ENCODE results near the gene CORO7.

CORO7 gene

GRCh38 chr16:4320571-4321137 lies 95.7 kb downstream of the CORO7 start:
- no peaks in the 10 kb centered on the region for H3K9me3 ChIP-seq (ENCODE audit: control insufficient read depth, low read length)
- H3K4me3 ChIP-seq (ENCODE audit: low read length) = no peak overlapping the region
- no peak overlapping the region for H3K9ac ChIP-seq (ENCODE audit: low read length)
- no peaks in the 10 kb centered on the region for H3K36me3 ChIP-seq (ENCODE audit: control insufficient read depth, insufficient read depth, low read length)
- H3K27me3 ChIP-seq (ENCODE audit: control insufficient read depth, insufficient read depth, low read length) = peaks cover 21% of the 10 kb centered on the region
- peaks cover 46% of the 10 kb centered on the region for H3K4me1 ChIP-seq (ENCODE audit: control insufficient read depth, insufficient read depth, low read length)

GRCh38 chr16:4319454-4320421 lies 96.7 kb downstream of the CORO7 start:
- Histone ChIP-seq H3K4me3 (ENCODE audit: low read length) (no peak overlapping the region), H3K9ac (ENCODE audit: low read length) (no peak overlapping the region), H3K27me3 (ENCODE audit: control insufficient read depth, insufficient read depth, low read length) (peaks cover 27% of the 10 kb centered on the region), H3K9me3 (ENCODE audit: control insufficient read depth, low read length) (no peaks in the 10 kb centered on the region), H3K36me3 (ENCODE audit: control insufficient read depth, insufficient read depth, low read length) (no peaks in the 10 kb centered on the region), H3K4me1 (ENCODE audit: control insufficient read depth, insufficient read depth, low read length) (peaks cover 45% of the 10 kb centered on the region)

- H3K4me1 ChIP-seq (ENCODE audit: control insufficient read depth, insufficient read depth, low read length) = peaks cover 41% of the 10 kb centered on the region
These were observed 97.4 kb downstream of the CORO7 start for GRCh38 chr16:4318967-4319366.

GRCh38 chr16:4318451-4318910 lies 97.9 kb downstream of the CORO7 start:
- Histone ChIP-seq H3K36me3 (ENCODE audit: control insufficient read depth, insufficient read depth, low read length) (no peaks in the 10 kb centered on the region), H3K4me1 (ENCODE audit: control insufficient read depth, insufficient read depth, low read length) (peaks cover 39% of the 10 kb centered on the region), H3K9me3 (ENCODE audit: control insufficient read depth, low read length) (no peaks in the 10 kb centered on the region), H3K9ac (ENCODE audit: low read length) (no peak overlapping the region), H3K4me3 (ENCODE audit: low read length) (no peak overlapping the region), H3K27me3 (ENCODE audit: control insufficient read depth, insufficient read depth, low read length) (peaks cover 39% of the 10 kb centered on the region)

More at GRCh38 chr16:4318967-4319366, 97.4 kb downstream of the CORO7 start:
- Histone ChIP-seq H3K27me3 (ENCODE audit: control insufficient read depth, insufficient read depth, low read length) (peaks cover 35% of the 10 kb centered on the region), H3K36me3 (ENCODE audit: control insufficient read depth, insufficient read depth, low read length) (no peaks in the 10 kb centered on the region), H3K4me3 (ENCODE audit: low read length) (no peak overlapping the region), H3K9ac (ENCODE audit: low read length) (no peak overlapping the region), H3K9me3 (ENCODE audit: control insufficient read depth, low read length) (no peaks in the 10 kb centered on the region)

GRCh38 chr16:4317532-4318450 lies 98.6 kb downstream of the CORO7 start:
- H3K4me3 ChIP-seq (ENCODE audit: low read length) = no peak overlapping the region
- H3K9ac ChIP-seq (ENCODE audit: low read length) = no peak overlapping the region
- H3K4me1 ChIP-seq (ENCODE audit: control insufficient read depth, insufficient read depth, low read length) = peaks cover 39% of the 10 kb centered on the region
- H3K36me3 ChIP-seq (ENCODE audit: control insufficient read depth, insufficient read depth, low read length) = no peaks in the 10 kb centered on the region
- no peaks in the 10 kb centered on the region for H3K9me3 ChIP-seq (ENCODE audit: control insufficient read depth, low read length)
- H3K27me3 ChIP-seq (ENCODE audit: control insufficient read depth, insufficient read depth, low read length) = peaks cover 39% of the 10 kb centered on the region

GRCh38 chr16:4316864-4317531 lies 99.4 kb downstream of the CORO7 start:
- H3K4me3 ChIP-seq (ENCODE audit: low read length) = no peak overlapping the region
- peaks cover 39% of the 10 kb centered on the region for H3K4me1 ChIP-seq (ENCODE audit: control insufficient read depth, insufficient read depth, low read length)
- H3K9me3 ChIP-seq (ENCODE audit: control insufficient read depth, low read length) = no peaks in the 10 kb centered on the region
- H3K9ac ChIP-seq (ENCODE audit: low read length) = peak overlapping the region; percentile 15
- no peaks in the 10 kb centered on the region for H3K36me3 ChIP-seq (ENCODE audit: control insufficient read depth, insufficient read depth, low read length)
- H3K27me3 ChIP-seq (ENCODE audit: control insufficient read depth, insufficient read depth, low read length) = peaks cover 39% of the 10 kb centered on the region

- H3K4me3 ChIP-seq (ENCODE audit: low read length) = no peak overlapping the region
- H3K4me1 ChIP-seq (ENCODE audit: control insufficient read depth, insufficient read depth, low read length) = peaks cover 39% of the 10 kb centered on the region
- no peaks in the 10 kb centered on the region for H3K36me3 ChIP-seq (ENCODE audit: control insufficient read depth, insufficient read depth, low read length)
- peak overlapping the region; percentile 15 for H3K9ac ChIP-seq (ENCODE audit: low read length)
- no peaks in the 10 kb centered on the region for H3K9me3 ChIP-seq (ENCODE audit: control insufficient read depth, low read length)
- H3K27me3 ChIP-seq (ENCODE audit: control insufficient read depth, insufficient read depth, low read length) = peaks cover 39% of the 10 kb centered on the region
These were observed 100.1 kb downstream of the CORO7 start for GRCh38 chr16:4316108-4316863.

GRCh38 chr16:4315186-4316107 lies 100.9 kb downstream of the CORO7 start, which contains the start of gene GLIS2:
Gene GLIS2 (plus strand): TSS chr16:4316067. CDS start chr16:4332281, 16,214 bp downstream.
- H3K4me3 ChIP-seq (ENCODE audit: low read length) = no peak within 1 kb of the TSS
- H3K4me1 ChIP-seq (ENCODE audit: control insufficient read depth, insufficient read depth, low read length) = peaks cover 33% of the 10 kb centered on the region
- peak within 1 kb of the TSS; percentile 43 for H3K9ac ChIP-seq (ENCODE audit: low read length)
- no peaks in the 10 kb centered on the region for H3K36me3 ChIP-seq (ENCODE audit: control insufficient read depth, insufficient read depth, low read length)
- H3K9me3 ChIP-seq (ENCODE audit: control insufficient read depth, low read length) = no peaks in the 10 kb centered on the region
- H3K27me3 ChIP-seq (ENCODE audit: control insufficient read depth, insufficient read depth, low read length) = peaks cover 39% of the 10 kb centered on the region

- Histone ChIP-seq H3K9ac (ENCODE audit: low read length) (peak overlapping the region; percentile 43), H3K4me3 (ENCODE audit: low read length) (no peak overlapping the region), H3K4me1 (ENCODE audit: control insufficient read depth, insufficient read depth, low read length) (peaks cover 30% of the 10 kb centered on the region), H3K36me3 (ENCODE audit: control insufficient read depth, insufficient read depth, low read length) (no peaks in the 10 kb centered on the region), H3K9me3 (ENCODE audit: control insufficient read depth, low read length) (no peaks in the 10 kb centered on the region), H3K27me3 (ENCODE audit: control insufficient read depth, insufficient read depth, low read length) (peaks cover 39% of the 10 kb centered on the region)
These were observed 101.7 kb downstream of the CORO7 start for GRCh38 chr16:4314532-4315185.

Data from mucosa of stomach (tissue), 1 donor.